GM19468 (cell line): ENCODE measurements around the gene CFC1B.
"Not testable (repeated sequence)": the region's sequence is repeated elsewhere in the genome, so short reads cannot be mapped to it uniquely, and the experiment has no call there.

Experiments used
- ATAC-seq: cut with Tn5 transposase; IDR thresholded peaks from one replicate; pipeline ENCODE4 v1.9.1; 2021; ENCODE audit warnings: mild to moderate bottlenecking, moderate library complexity, moderate number of reproducible peaks; ENCODE audit not compliant: unreplicated experiment; ENCODE audit errors: extremely low read depth

CFC1B gene

GRCh38 chr2:130520992-130521391 is at the start of gene CFC1B:
TSS of gene CFC1B (plus strand) at chr2:130521222. CDS start at chr2:130521485, 263 bp downstream.
- ATAC-seq = not testable (repeated sequence)

DNA sequence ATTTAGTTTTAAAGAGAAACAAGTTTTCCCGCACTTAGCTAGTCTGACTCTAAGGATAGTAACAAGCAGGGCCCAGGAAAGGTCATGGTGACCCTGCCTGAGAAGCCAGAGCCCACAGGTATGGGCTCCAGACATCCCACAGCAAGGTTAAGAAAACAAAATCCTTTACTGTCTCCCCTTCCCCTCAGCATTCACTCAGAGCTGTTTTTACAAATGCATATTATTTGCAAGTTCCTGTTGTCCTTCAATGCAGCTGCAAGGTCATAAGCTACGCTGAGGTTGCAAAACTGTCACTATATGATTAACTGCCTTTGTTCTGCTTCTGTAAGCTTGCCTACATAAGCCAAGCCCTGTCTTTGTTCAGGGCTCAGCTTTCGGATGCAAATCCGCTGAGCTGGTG is 29.9 kb upstream of the CFC1B start:
- ATAC-seq = not testable (repeated sequence)

DNA sequence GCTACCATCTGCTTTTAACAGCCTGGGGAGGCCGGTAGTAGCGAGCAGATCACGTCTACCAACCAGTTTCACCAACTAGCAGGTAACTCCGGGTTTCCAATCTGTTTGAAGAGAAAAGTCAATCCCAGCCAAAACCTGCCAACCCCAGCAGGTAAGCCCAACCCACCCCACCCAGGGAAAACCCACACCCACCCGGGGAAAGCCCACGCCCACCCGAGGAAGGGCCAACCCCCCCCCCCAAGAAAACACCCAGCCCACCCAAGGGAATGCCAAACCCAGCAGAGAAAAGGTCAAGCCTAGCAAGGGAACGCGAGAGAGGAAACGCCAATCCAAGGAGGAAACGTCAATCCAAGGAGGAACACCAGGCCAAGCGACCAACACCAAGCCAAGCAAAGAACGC is 11.8 kb upstream of the CFC1B start, which contains the start of gene POTEI:
POTEI (minus strand) TSS at position 101 of the 400 bp plus-strand sequence; CDS start at position 8, 93 bp downstream.
- not testable (repeated sequence) for ATAC-seq

DNA sequence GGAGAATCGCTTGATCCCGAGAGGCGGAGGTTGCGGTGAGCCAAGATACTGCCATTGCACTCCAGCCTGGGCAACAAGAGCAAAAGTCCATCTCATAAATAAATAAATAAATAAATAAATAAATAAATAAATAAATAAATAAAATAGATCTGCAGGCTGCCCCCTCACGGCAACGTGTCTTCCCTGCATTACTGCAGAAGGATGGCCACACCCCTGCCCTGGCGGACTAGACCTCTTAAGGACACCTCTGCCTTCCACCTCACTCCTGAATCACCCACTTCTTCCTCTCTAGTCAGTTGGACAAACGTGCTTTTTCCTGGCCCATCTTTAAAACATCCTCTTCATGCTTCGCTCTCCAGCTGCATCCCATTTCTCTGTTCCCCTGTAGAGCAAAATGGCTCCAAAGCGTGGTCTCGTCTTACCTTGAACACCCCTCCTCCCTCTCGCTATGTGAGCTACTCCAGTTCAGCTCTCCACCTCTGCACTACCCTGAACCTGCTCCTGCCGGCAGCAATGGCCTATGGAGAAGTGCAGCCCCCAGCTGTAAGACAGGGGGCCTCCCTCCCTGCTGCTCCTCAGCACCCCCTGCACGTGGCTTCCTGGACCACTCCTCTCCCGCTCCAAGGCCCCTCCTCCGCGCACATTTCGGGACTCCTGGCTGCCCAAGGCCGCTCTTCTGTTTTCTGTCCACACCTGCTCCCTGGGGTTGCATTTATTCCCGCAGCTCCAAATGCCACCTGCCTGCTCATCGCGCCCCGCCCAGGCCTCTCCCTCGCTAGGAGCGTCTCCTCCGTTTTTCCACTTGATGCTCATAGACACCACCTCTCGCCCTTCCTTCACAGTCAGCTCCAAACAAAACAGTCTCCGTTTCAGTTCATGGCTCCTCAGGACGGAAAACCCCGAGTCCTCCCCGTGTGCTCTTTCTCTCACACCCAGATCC is 9.9 kb upstream of the CFC1B start:
- ATAC-seq = not testable (repeated sequence)

DNA sequence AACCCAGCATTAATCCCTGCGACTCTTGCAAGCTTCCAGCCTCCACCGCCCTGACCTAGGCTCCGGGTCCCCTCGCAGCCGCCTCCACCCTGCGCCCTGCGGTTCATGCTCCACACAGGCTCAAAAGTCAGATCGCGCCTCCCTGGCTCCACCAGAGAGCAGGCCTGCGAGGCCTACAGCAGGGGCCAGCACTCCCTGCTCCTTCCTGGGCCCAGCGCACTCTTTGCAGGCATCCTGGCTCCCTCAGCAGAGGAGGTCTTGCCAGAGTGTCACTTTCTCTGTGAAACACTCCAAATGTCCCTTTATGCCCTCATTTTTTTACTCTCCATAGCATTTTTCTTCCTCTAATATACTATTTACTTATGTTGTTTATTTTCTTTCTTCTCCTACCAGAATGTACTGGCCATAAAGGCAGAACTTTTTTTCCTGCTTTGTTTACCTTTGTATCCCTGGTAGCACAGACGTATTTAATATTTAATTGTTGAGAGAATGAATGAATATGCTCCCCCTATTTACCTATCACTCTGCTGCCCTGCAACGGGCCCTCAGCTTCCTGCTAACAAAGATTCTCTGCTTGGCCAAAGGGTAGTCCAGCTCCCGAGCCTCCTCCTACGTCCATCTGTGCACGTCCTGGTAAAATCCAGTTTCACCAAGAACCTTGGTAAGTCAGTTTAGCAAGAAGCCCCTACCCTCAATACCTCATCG is 9.1 kb upstream of the CFC1B start:
- not testable (repeated sequence) for ATAC-seq

DNA sequence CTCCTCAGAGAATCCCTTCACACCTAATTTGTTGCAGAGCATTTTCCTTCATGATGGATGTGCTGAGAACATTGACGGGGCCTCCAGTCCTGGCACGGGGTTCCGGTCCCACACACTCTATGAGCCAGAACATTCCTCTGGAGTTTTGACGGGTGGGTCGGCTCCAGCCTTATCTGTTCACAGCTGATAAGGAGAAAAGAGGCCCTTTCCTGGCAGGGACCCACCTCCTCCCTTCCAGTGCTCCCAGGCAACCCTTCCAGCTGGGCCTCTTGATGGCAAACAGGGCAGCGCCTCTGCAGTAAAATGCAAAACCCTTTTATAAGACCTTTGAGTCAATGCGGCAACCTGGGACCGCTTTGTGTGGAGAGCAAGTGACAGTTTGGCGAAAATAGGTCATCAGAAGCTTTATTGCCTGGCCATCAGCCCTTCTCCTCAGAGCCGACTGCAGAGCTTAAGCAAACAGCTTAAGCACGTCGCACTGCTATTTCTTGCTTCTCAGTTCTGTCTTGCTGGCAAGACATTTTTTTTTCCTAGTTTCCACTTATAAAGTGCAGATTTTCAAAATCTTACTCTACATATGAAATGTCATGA is 2.4 kb upstream of the CFC1B start:
- not testable (repeated sequence) for ATAC-seq

DNA sequence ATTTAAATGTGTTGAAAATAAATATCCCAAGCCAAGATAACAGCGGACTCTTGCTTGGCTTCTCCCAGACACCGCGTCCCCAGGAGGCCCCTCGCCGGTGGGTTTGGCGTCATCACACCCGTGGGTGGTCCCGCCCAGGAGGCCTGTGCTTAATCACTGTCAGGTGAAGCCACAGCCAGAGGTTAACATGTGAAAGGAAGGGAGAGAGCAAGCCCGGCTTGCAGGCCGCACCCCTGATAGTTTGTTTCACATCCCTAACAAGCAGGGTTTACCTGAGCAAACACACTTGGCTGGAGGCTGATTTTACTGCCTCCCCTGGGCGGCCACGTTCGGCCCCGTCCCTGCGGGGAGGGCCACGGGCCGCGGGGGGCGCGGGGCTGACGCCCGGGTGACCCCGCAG is 1.4 kb downstream of the CFC1B start:
- not testable (repeated sequence) for ATAC-seq

DNA sequence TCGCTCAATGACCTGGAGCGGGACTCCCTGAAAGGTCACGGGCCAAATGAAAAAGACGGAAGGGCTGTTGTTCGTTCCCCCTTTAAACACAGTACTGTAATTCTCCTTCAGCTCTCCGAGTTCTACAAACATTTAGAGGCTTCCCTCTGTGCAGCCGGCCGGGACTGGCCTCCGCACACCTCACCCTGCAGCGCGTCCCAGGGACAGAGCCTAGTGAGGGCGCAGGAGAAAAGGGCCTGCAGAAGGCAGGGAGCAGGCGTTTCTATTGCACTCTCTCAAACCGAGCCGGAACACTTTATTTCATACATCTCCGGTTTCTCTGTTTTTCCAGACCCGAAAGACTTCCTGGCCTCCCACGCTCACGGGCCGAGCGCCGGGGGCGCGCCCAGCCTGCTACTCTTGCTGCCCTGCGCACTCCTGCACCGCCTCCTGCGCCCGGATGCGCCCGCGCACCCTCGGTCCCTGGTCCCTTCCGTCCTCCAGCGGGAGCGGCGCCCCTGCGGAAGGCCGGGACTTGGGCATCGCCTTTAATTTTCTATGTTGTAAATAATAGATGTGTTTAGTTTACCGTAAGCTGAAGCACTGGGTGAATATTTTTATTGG is 6.4 kb downstream of the CFC1B start:
- ATAC-seq = not testable (repeated sequence)

DNA sequence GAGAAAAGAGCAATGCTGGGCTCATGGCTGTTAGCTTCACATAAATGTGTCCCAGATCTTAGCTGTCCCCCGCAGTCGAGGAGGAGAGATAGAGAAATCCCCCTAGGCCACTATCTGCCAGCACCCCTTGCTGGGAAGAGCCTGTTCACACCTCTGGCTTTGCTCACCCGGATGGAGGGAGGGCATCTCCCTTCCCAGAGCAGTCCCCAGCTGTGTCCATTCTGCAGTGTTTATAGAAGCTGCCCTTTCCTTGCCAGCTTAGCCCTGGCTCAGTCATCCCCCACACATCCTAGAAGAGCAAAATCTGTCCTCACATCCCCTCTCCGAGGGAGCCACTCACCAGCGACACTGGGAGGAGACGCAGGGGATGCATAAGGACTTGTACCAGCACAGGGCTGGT is 8.5 kb downstream of the CFC1B start:
- not testable (repeated sequence) for ATAC-seq

GRCh38 chr2:130530212-130530611 is 9.2 kb downstream of the CFC1B start:
- not testable (repeated sequence) for ATAC-seq

DNA sequence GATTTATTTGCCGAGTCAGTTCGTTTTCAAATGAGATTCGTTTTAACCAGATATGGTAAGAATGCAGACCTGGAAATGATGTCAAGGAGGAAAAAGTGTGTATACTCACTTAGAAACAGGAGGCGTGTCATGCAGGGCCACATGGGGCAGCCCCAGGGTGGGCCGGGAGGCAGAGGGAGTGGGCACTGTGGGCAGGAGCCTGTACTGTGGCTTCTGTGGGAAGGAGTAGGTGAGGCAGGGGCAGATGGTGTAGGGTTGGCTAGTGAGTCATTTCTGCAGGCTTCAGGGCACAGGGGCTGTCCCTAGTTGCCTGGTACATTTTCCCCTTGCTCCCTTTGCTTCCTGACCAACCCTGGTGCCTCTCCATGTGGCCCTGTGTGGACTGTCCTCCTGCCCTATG is 10.2 kb downstream of the CFC1B start:
- ATAC-seq = not testable (repeated sequence)

GRCh38 chr2:130531672-130532071 is 10.7 kb downstream of the CFC1B start:
- ATAC-seq = not testable (repeated sequence)

DNA sequence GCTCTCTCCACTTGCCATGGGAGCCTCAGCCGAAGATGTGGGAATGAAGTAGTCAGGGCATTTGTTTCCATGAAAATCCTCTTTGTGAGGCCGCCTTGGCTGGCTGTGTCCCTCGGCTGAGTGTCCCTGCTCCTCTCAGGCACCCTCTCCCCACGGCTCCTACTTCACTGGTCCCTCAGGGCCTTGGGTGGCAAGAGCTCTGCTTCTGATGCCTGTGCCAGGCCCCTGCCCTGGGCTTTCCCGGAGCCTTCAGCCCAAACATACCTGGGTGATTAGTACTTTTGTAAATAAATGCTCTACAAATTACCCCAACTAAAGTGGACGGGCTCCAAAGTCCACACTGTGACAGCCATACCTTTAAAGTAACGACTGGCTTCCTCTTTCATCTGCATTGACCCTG is 15.6 kb downstream of the CFC1B start:
- ATAC-seq = not testable (repeated sequence)

GRCh38 chr2:130538271-130538670 is 17.2 kb downstream of the CFC1B start:
- ATAC-seq = not testable (repeated sequence)

- not testable (repeated sequence) for ATAC-seq
Observed at GRCh38 chr2:130542789-130543188, 21.8 kb downstream of the CFC1B start.

- not testable (repeated sequence) for ATAC-seq
Observed at GRCh38 chr2:130543785-130544528, 22.9 kb downstream of the CFC1B start.

- ATAC-seq = not testable (repeated sequence)
Observed at GRCh38 chr2:130544978-130545377, 24.0 kb downstream of the CFC1B start.

GRCh38 chr2:130548418-130548817 is 27.4 kb downstream of the CFC1B start:
- not testable (repeated sequence) for ATAC-seq

DNA sequence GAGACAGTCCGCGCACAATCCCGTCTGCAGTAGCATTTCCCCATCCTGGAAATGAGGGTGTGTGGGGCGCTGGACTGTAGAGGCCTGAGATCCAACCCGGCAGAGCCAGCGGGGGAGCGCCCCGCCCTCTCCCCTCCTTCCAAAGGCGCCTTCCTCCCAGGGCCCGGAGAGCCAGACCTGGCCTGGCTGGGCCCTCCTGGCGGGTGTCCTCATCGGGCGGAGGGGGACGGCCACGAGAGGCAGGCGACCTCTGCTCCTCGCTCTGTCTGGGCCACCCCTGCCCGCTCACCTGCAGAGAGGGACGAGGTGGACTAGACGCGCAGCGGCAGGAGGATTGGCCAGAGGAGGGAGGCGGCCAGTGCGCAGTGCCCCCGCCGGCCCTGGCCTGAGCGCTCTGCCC is 28.5 kb downstream of the CFC1B start:
- ATAC-seq = not testable (repeated sequence)
